Ecto neural progenitor cell (in vitro differentiated cells): Measurements from ENCODE around the gene ICAM5.
"Not testable (repeated sequence)": the region's sequence is repeated elsewhere in the genome, so short reads cannot be mapped to it uniquely, and the experiment has no call there.

Experiments
- DNase-seq: peaks from one replicate; pipeline ENCODE4 v3.0.0-alpha.2; 2018; ENCODE audit warnings: low spot score

ICAM5 gene

GRCh38 chr19:10270180-10270615 is 19.6 kb upstream of the ICAM5 start:
- DNase-seq = no peak

- peak; percentile 67 for DNase-seq
Measured at GRCh38 chr19:10270616-10271394, 18.9 kb upstream of the ICAM5 start, which contains the start of gene ICAM1. Gene ICAM1, plus strand, starts transcription at chr19:10271120. Its CDS starts 40 bp downstream, at chr19:10271160.

GRCh38 chr19:10271543-10272086 is 18.1 kb upstream of the ICAM5 start:
- DNase-seq = no peak

GRCh38 chr19:10274589-10274988 is 15.2 kb upstream of the ICAM5 start:
- DNase-seq = no peak

- DNase-seq = no peak
Measured at GRCh38 chr19:10277795-10278589, 11.8 kb upstream of the ICAM5 start.

- DNase-seq = no peak
Measured at GRCh38 chr19:10278935-10279334, 10.8 kb upstream of the ICAM5 start.

- DNase-seq = no peak
Measured at GRCh38 chr19:10279737-10280442, 9.9 kb upstream of the ICAM5 start.

- not testable (repeated sequence) for DNase-seq
Measured at GRCh38 chr19:10282043-10282442, 7.7 kb upstream of the ICAM5 start.

GRCh38 chr19:10283301-10284064 is 6.3 kb upstream of the ICAM5 start:
- DNase-seq = no peak

GRCh38 chr19:10284065-10284959 is 5.4 kb upstream of the ICAM5 start:
- DNase-seq = no peak

GRCh38 chr19:10284960-10285278 is 4.8 kb upstream of the ICAM5 start:
- DNase-seq = no peak

- DNase-seq = no peak
Measured at GRCh38 chr19:10285393-10285792, 4.4 kb upstream of the ICAM5 start.

GRCh38 chr19:10286803-10287737 is 2.7 kb upstream of the ICAM5 start, which contains the start of gene ICAM4:
Gene ICAM4, plus strand, starts transcription at chr19:10286955. Its CDS starts 58 bp downstream, at chr19:10287013.
- DNase-seq = peak; percentile 63

GRCh38 chr19:10288662-10289166 is 1.0 kb upstream of the ICAM5 start:
- peak; percentile 85 for DNase-seq

- DNase-seq = peak; percentile 72
Measured at GRCh38 chr19:10289167-10289835, 451 bp upstream of the ICAM5 start.

GRCh38 chr19:10290357-10290875 is 664 bp downstream of the ICAM5 start:
- peak; percentile 58 for DNase-seq

GRCh38 chr19:10290876-10291553 is 1.3 kb downstream of the ICAM5 start:
- DNase-seq = peak; percentile 69
